K562 (cell line): Measurements from ENCODE around the gene CNOT6L. TPM values are rescaled to one million over a fixed set of nuclear protein-coding genes. Genes with fewer than 3 reads are reported as not detected.

Experiments used
- CHCHD3 ChIP-seq: fragments of 250-450 bp; sonication (Bioruptor Pico); IDR thresholded peaks from 2 replicates; pipeline ENCODE4 v2.1.2; 2022; ENCODE audit warnings: mild to moderate bottlenecking
- HSF4 ChIP-seq: fragments of 250-450 bp; sonication (Bioruptor Pico); IDR thresholded peaks from 2 replicates; pipeline ENCODE4 v2.1.2; 2022; ENCODE audit warnings: mild to moderate bottlenecking, moderate library complexity, borderline replicate concordance
- NCOA2 ChIP-seq, 2 experiments: fragments of 450-650 bp; IDR thresholded peaks; 2 replicates each; pipeline ENCODE4 v1.6.1; 2018; ENCODE audit warnings: mild to moderate bottlenecking in 2 of 2, moderate library complexity in 1 of 2; ENCODE audit not compliant: partially characterized antibody in 2 of 2
- NCOA6 ChIP-seq: fragments of 450-650 bp; IDR thresholded peaks from 2 replicates; pipeline ENCODE4 v1.6.1; 2017; ENCODE audit warnings: mild to moderate bottlenecking
- PHB ChIP-seq: fragments of 250-450 bp; sonication (Bioruptor Pico); IDR thresholded peaks from 2 replicates; pipeline ENCODE4 v1.5.0; 2021
- TCFL5 ChIP-seq: fragments of 250-450 bp; sonication (Bioruptor Pico); conservative IDR thresholded peaks from 2 replicates; pipeline ENCODE4 v1.6.1; 2021; ENCODE audit warnings: mild to moderate bottlenecking, moderate library complexity, matching md5 sums
- ZNF121 ChIP-seq: sonication (generic); formaldehyde crosslinking; conservative IDR thresholded peaks from 2 replicates; pipeline ENCODE4 v1.8.0; 2022; ENCODE audit warnings: missing genetic modification reagents
- ZNF212 ChIP-seq: fragments of 450-650 bp; formaldehyde crosslinking; IDR thresholded peaks from 2 replicates; pipeline ENCODE4 v1.4.0; 2020; ENCODE audit warnings: mild to moderate bottlenecking
- ZNF561 ChIP-seq: fragments of 450-650 bp; formaldehyde crosslinking; conservative IDR thresholded peaks from 2 replicates; pipeline ENCODE4 v1.4.0; 2020; ENCODE audit warnings: mild to moderate bottlenecking, moderate library complexity
- ZNF75A ChIP-seq: fragments of 450-650 bp; formaldehyde crosslinking; IDR thresholded peaks from 2 replicates; pipeline ENCODE4 v1.4.0; 2020; ENCODE audit warnings: mild to moderate bottlenecking
- ZNF766 ChIP-seq: fragments of 200-800 bp; sonication (Bioruptor generic); conservative IDR thresholded peaks from 2 replicates; pipeline ENCODE4 v1.6.1; 2016; ENCODE audit warnings: missing genetic modification characterization, missing compliant biosample characterization
- polyA plus RNA-seq, 8 experiments: library from polyadenylated mRNA; depleted of rRNA in 4 of 8; stranded (reverse) in 5 of 8; unstranded in 3 of 8; fragments of >200 nt; fragmentation: Nextera tagmentation in 2 of 8; fragmentation: Illumina TruSeq in 1 of 8; extraction: Ambion mirVana in 2 of 8; extraction: Trizol in 1 of 8; gene quantifications; 2 replicates each; pipeline versions ENCODE4 v1.2.1 to v1.2.3, GENCODE V29; 2011 to 2014; ENCODE audit warnings: inconsistent platforms in 1 of 8, missing spikeins in 1 of 8
- total RNA-seq, 7 experiments: library from RNA; depleted of rRNA in 6 of 7; stranded (reverse); fragments of >200 nt in 6 of 7; fragmentation: Illumina TruSeq in 2 of 7; extraction: Trizol in 2 of 7; gene quantifications; 2 replicates each; pipeline versions ENCODE4 v1.2.1 to v1.2.3, GENCODE V29; 2011 to 2021; ENCODE audit warnings: low replicate concordance in 1 of 7
- TF ChIP-seq, protein P1 (sequence below), 2 experiments: IDR thresholded peaks; 2 replicates each; pipeline ENCODE4 v1.6.1; 2012; ENCODE audit warnings: improper control_type of control experiment in 2 of 2, low read depth in 2 of 2, low read length in 2 of 2, borderline replicate concordance in 1 of 2
- TF ChIP-seq, protein P2 (sequence below): fragments of 450-650 bp; IDR thresholded peaks from 2 replicates; pipeline ENCODE4 v1.7.0; 2016; ENCODE audit warnings: borderline replicate concordance
- TF ChIP-seq, protein P3 (sequence below): sonication (generic); formaldehyde crosslinking; IDR thresholded peaks from 2 replicates; pipeline ENCODE4 v1.8.1; 2023; ENCODE audit warnings: mild to moderate bottlenecking, missing genetic modification reagents
- TF ChIP-seq, protein P4 (sequence below): sonication (generic); formaldehyde crosslinking; IDR thresholded peaks from 2 replicates; pipeline ENCODE4 v1.9.0; 2022; ENCODE audit warnings: mild to moderate bottlenecking, missing genetic modification reagents
- TF ChIP-seq, protein P5 (sequence below): fragments of 450-650 bp; formaldehyde crosslinking; IDR thresholded peaks from 2 replicates; pipeline ENCODE4 v1.4.0; 2022; ENCODE audit warnings: missing genetic modification characterization

CNOT6L gene
- total and polyA plus RNA-seq, 9 of the 15 experiments (the other 6 are each of a cell fraction or from before 2014, with no cell fraction given), result 3.7 to 27.9 (median 6.5) TPM

DNA sequence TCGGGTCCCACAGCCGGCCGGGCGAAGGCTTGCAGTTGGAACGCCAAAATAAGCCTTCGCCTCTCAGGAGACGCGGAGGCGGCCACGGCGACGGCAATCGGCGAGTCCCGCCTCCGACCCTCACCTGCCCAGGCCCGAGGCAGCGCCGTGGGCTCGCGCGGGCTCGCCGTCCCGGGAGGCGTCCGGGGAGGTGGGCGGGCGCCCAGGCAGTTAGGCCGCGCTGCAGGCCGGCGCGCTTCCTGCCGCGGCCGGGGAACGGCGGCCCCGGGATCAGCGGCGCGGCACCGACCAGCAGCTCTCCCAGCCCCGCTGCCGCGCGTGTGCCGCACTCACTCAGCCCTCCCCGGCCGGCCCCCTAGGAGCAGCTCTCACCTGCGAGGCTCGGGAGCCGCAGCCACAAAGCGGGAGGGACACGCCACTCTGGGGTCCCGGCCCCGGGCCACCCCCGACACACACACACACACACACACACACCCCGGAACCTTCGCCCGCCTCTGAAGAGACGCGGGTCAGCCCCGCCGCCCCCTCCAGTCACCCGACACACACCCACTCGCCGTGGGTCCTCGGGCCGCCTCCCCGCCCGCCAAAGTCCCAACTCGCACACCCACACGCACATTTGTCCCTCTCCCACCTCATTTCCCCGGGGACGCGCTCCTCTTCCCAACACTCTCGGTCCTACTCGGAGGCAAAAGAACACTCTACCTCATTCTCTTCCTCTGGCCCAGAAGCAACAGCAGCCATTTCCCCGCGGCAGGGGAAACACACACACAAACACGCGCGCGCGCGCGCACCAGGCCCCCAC is at the start of gene CNOT6L (continued):
- TF ChIP-seq, protein P1, sequence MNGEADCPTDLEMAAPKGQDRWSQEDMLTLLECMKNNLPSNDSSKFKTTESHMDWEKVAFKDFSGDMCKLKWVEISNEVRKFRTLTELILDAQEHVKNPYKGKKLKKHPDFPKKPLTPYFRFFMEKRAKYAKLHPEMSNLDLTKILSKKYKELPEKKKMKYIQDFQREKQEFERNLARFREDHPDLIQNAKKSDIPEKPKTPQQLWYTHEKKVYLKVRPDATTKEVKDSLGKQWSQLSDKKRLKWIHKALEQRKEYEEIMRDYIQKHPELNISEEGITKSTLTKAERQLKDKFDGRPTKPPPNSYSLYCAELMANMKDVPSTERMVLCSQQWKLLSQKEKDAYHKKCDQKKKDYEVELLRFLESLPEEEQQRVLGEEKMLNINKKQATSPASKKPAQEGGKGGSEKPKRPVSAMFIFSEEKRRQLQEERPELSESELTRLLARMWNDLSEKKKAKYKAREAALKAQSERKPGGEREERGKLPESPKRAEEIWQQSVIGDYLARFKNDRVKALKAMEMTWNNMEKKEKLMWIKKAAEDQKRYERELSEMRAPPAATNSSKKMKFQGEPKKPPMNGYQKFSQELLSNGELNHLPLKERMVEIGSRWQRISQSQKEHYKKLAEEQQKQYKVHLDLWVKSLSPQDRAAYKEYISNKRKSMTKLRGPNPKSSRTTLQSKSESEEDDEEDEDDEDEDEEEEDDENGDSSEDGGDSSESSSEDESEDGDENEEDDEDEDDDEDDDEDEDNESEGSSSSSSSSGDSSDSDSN (IDR thresholded peaks at IDR 0.05; ENCODE audit: borderline replicate concordance in 1 of 2, low read depth in 2 of 2, low read length in 2 of 2), result peak; percentile 98; a peak in 3 of 4 replicates
- TF ChIP-seq, protein P2, sequence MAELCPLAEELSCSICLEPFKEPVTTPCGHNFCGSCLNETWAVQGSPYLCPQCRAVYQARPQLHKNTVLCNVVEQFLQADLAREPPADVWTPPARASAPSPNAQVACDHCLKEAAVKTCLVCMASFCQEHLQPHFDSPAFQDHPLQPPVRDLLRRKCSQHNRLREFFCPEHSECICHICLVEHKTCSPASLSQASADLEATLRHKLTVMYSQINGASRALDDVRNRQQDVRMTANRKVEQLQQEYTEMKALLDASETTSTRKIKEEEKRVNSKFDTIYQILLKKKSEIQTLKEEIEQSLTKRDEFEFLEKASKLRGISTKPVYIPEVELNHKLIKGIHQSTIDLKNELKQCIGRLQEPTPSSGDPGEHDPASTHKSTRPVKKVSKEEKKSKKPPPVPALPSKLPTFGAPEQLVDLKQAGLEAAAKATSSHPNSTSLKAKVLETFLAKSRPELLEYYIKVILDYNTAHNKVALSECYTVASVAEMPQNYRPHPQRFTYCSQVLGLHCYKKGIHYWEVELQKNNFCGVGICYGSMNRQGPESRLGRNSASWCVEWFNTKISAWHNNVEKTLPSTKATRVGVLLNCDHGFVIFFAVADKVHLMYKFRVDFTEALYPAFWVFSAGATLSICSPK, result no peak
- TF ChIP-seq ZNF561 (CRISPR knock-in tag), result no peak
- no peak for TF ChIP-seq PHB (CRISPR knock-in tag)
- TF ChIP-seq NCOA2 (IDR thresholded peaks at IDR 0.05; ENCODE audit: partially characterized antibody in 2 of 2), result no peak
- no peak for TF ChIP-seq TCFL5
- TF ChIP-seq HSF4, result no peak
- TF ChIP-seq, protein P3, sequence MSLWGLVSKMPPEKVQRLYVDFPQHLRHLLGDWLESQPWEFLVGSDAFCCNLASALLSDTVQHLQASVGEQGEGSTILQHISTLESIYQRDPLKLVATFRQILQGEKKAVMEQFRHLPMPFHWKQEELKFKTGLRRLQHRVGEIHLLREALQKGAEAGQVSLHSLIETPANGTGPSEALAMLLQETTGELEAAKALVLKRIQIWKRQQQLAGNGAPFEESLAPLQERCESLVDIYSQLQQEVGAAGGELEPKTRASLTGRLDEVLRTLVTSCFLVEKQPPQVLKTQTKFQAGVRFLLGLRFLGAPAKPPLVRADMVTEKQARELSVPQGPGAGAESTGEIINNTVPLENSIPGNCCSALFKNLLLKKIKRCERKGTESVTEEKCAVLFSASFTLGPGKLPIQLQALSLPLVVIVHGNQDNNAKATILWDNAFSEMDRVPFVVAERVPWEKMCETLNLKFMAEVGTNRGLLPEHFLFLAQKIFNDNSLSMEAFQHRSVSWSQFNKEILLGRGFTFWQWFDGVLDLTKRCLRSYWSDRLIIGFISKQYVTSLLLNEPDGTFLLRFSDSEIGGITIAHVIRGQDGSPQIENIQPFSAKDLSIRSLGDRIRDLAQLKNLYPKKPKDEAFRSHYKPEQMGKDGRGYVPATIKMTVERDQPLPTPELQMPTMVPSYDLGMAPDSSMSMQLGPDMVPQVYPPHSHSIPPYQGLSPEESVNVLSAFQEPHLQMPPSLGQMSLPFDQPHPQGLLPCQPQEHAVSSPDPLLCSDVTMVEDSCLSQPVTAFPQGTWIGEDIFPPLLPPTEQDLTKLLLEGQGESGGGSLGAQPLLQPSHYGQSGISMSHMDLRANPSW, result no peak
- TF ChIP-seq, protein P4, sequence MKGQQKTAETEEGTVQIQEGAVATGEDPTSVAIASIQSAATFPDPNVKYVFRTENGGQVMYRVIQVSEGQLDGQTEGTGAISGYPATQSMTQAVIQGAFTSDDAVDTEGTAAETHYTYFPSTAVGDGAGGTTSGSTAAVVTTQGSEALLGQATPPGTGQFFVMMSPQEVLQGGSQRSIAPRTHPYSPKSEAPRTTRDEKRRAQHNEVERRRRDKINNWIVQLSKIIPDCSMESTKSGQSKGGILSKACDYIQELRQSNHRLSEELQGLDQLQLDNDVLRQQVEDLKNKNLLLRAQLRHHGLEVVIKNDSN (CRISPR knock-in tag), result no peak
- no peak for TF ChIP-seq ZNF75A
- TF ChIP-seq ZNF766 (CRISPR knock-in tag), result no peak
- TF ChIP-seq CHCHD3, result no peak
- TF ChIP-seq ZNF121 (CRISPR knock-in tag), result no peak
- peak; percentile 44; the same call in 1 of the 2 replicates for TF ChIP-seq NCOA6
- TF ChIP-seq, protein P5, sequence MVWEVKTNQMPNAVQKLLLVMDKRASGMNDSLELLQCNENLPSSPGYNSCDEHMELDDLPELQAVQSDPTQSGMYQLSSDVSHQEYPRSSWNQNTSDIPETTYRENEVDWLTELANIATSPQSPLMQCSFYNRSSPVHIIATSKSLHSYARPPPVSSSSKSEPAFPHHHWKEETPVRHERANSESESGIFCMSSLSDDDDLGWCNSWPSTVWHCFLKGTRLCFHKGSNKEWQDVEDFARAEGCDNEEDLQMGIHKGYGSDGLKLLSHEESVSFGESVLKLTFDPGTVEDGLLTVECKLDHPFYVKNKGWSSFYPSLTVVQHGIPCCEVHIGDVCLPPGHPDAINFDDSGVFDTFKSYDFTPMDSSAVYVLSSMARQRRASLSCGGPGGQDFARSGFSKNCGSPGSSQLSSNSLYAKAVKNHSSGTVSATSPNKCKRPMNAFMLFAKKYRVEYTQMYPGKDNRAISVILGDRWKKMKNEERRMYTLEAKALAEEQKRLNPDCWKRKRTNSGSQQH (CRISPR knock-in tag), result 0 out of 2 replicates have a peak, but pooled peaks have one; percentile 48
- no peak for TF ChIP-seq ZNF212 (CRISPR knock-in tag)
